Body of pancreas (tissue), 4 donors: ENCODE data around the gene RNF169.
"Not testable (repeated sequence)": the region's sequence is repeated elsewhere in the genome, so short reads cannot be mapped to it uniquely, and the experiment has no call there.

Experiments used
- CTCF ChIP-seq, 7 experiments: fragments of 450-650 bp in 4 of 7; fragments of 200-600 bp in 3 of 7; sonication (generic) in 3 of 7; IDR thresholded peaks; one replicate each; pipeline ENCODE4 v1.5.1; 2016 to 2019; ENCODE audit warnings: antibody characterized with exemption in 7 of 7
- POLR2A ChIP-seq, 3 donors: fragments of 450-650 bp; IDR thresholded peaks; one replicate each; pipeline ENCODE4 v1.6.1; 2016; ENCODE audit warnings: antibody characterized with exemption in 3 of 3, mild to moderate bottlenecking in 2 of 3

GRCh38 chr11:74825596-74825995 is 76.9 kb downstream of the RNF169 start:
- not testable (repeated sequence) for TF ChIP-seq POLR2A, CTCF (IDR thresholded peaks at IDR 0.05)
